ENCODE data around the gene CUL1. TPM values are rescaled to one million over a fixed set of nuclear protein-coding genes. Genes with fewer than 3 reads are reported as not detected.

Gene CUL1
- total RNA-seq, 1 experiment from 2014 or later: 72.3 TPM

GRCh38 chr7:148719753-148720152, 21.1 kb downstream of the CUL1 start:
- H3K18ac ChIP-seq (ENCODE audit: insufficient read length, low read depth, low read length): no peak overlapping the region
- H2BK15ac ChIP-seq (ENCODE audit: low read depth, low read length): no peak overlapping the region

More at GRCh38 chr7:148719753-148720152, 21.1 kb downstream of the CUL1 start:
- Mint-ChIP-seq H3K27ac (peak overlapping the region in 1 of 3 experiments; percentile 53; a peak in 1 of 7 replicates), H3K27me3 (ENCODE audit: low read depth) (no peaks in the 10 kb centered on the region), H3K4me3 (no peak overlapping the region), H3K36me3 (ENCODE audit: insufficient read depth in 1 of 3, low read depth in 3 of 3) (peaks cover 2 to 20% (median 16%) of the 10 kb centered on the region in 3 experiments; a peak in 6 of 7 replicates), H3K9me3 (no peaks in the 10 kb centered on the region; a peak in 2 of 5 replicates), H3K4me1 (peaks cover 40 to 51% of the 10 kb centered on the region in 2 experiments)
- Histone ChIP-seq H4K5ac (ENCODE audit: insufficient read length, low read depth, low read length) (no peak overlapping the region), H4K20me1 (ENCODE audit: control insufficient read depth, insufficient read depth, insufficient read length) (no peaks in the 10 kb centered on the region), H3K23ac (ENCODE audit: insufficient read length, low read depth, low read length) (no peak overlapping the region), H3K9me3 (ENCODE audit: control insufficient read depth, low read depth, low read length) (no peaks in the 10 kb centered on the region), H2AK5ac (ENCODE audit: insufficient read length, low read length) (no peak overlapping the region), H2BK20ac (ENCODE audit: low read depth, low read length, poor library complexity, severe bottlenecking) (no peak overlapping the region), H3T11ph (ENCODE audit: low read length) (no peak overlapping the region), H3K79me1 (ENCODE audit: insufficient read depth, low read depth, low read length, poor library complexity, severe bottlenecking) (peaks cover 6% of the 10 kb centered on the region), H3K23me2 (ENCODE audit: insufficient read length, low read depth, low read length, poor library complexity, severe bottlenecking) (no peaks in the 10 kb centered on the region), H2BK12ac (ENCODE audit: insufficient read length, low read depth, low read length) (no peak overlapping the region), H3K4me2 (ENCODE audit: insufficient read depth, insufficient read length, low read length) (no peak overlapping the region), H4K8ac (replicated peaks; ENCODE audit: insufficient read length, low read depth, low read length) (no peak overlapping the region), H3K9ac (ENCODE audit: extremely low read depth, insufficient read length, low read length) (no peak overlapping the region), H3K14ac (ENCODE audit: insufficient read depth, low read length) (no peak overlapping the region), H3K4me1 (ENCODE audit: insufficient read depth, low read length) (peaks cover 5% of the 10 kb centered on the region; the same call in 1 of the 2 replicates), H3K27ac (ENCODE audit: insufficient read length, low read depth, low read length) (no peak overlapping the region), H3K79me2 (ENCODE audit: insufficient read depth, low read length) (peaks cover 63% of the 10 kb centered on the region; the same call in 1 of the 2 replicates), H2BK5ac (ENCODE audit: insufficient read length, low read length) (no peak overlapping the region), H3K27me3 (ENCODE audit: insufficient read depth, low read length) (no peaks in the 10 kb centered on the region), H3K56ac (ENCODE audit: insufficient read length, low read depth, low read length) (no peak overlapping the region), H2AFZ (ENCODE audit: low read length) (no peak overlapping the region), H3K4ac (ENCODE audit: low read depth, low read length) (no peak overlapping the region), H2BK120ac (ENCODE audit: low read depth, low read length, poor library complexity, severe bottlenecking) (no peak overlapping the region), H4K91ac (ENCODE audit: insufficient read length, low read depth, low read length) (no peak overlapping the region)
- no peak for TF ChIP-seq CTCF (conservative IDR thresholded peaks at IDR 0.05)
- no CpG with 5 or more reads among the region's 5 CpGs for WGBS (ENCODE audit: extremely low coverage, insufficient read length, low lambda C conversion rate)
- DNase-seq: no peak
